GM18870 (cell line): Measurements from ENCODE around the gene ST6GAL2.

Experiments
- ATAC-seq: cut with Tn5 transposase; IDR thresholded peaks from one replicate; pipeline ENCODE4 v1.9.1; 2021; ENCODE audit warnings: moderate library complexity; ENCODE audit not compliant: unreplicated experiment

Gene ST6GAL2

DNA sequence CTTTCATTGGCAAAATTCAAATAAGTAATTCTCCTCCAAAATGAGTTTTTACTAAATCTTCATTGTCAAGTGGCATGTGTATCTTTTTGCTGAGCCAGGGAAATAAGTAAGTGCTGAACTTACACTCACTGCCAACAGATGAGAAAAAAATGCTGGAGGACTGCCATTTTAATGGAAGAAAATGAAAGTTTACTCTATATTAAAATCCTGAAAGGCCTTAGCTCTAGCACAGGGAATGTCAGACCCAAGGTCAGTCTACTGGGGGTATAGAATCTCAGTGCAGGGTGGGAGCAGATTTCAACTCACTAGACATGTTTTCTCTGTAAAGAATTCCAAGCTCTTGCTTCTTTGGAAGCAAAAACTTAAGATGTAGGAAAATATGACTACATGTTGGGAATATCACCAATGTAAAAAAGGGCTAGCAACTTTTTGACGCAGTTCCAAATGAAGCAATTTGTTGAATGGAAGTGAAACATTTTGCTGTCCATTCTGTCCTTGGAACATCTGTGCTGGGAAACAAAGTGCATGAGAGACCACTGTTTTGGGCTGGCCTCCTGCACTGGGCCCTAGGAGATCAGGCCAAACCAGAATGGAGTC lies 127.0 kb downstream of the ST6GAL2 start:
- no peak for ATAC-seq
